Activated T-helper 2 cell treated with anti-CD3 and anti-CD28 coated beads, Interferon-gamma antibody, Interleukin-2, Interleukin-4, amounts not matched to agents 10 μg/mL and 5 μg/mL and 100 μg/mL, durations not matched to agents 14 hours and 24 hours and 36 hours (primary cell): ENCODE measurements around the gene SPSB1. TPM values are rescaled to one million over a fixed set of nuclear protein-coding genes. Genes with fewer than 3 reads are reported as not detected.

Source experiments
- total RNA-seq: library from RNA; stranded (reverse); gene quantifications from 2 replicates; pipeline ENCODE4 v1.2.3, GENCODE V29; 2022

SPSB1 gene
- total RNA-seq, 1 donor from 2014 or later, result 7.5 TPM

Other genes with a start within 250 kb of the SPSB1 start
- not detected in 2 replicates for gene SLC2A5, start 223.3 kb upstream of the SPSB1 start, total RNA-seq
- gene GPR157, start 163.8 kb upstream of the SPSB1 start, total RNA-seq, result 6.9 and 7.7 TPM in 2 replicates
- gene H6PD, start 58.1 kb upstream of the SPSB1 start, total RNA-seq, result 27.1 and 28.0 TPM in 2 replicates
- 9.6 and 10.4 TPM in 2 replicates for gene SLC25A33, start 246.6 kb downstream of the SPSB1 start, total RNA-seq